ENCODE results near the gene GAB1.

DNA sequence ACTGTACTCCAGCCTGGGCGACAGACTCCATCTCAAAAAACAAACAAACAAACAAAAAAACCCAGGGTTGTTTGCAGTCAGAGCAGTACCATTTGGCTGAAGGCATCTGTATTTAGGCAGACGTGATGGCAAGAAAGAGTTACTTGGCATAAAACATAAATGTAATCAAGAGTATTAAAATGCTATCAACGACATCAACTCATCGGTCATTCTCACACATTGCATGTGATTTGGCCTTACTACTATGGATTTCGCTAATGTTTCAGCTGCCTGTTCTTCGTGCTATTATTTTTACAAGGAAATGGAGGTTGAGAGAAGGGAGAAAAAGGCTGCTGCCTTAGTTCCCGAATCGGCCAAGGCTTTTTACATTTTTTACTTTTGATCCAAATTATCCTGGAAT lies 161.3 kb downstream of the GAB1 start:
- TF ChIP-seq, protein P1, sequence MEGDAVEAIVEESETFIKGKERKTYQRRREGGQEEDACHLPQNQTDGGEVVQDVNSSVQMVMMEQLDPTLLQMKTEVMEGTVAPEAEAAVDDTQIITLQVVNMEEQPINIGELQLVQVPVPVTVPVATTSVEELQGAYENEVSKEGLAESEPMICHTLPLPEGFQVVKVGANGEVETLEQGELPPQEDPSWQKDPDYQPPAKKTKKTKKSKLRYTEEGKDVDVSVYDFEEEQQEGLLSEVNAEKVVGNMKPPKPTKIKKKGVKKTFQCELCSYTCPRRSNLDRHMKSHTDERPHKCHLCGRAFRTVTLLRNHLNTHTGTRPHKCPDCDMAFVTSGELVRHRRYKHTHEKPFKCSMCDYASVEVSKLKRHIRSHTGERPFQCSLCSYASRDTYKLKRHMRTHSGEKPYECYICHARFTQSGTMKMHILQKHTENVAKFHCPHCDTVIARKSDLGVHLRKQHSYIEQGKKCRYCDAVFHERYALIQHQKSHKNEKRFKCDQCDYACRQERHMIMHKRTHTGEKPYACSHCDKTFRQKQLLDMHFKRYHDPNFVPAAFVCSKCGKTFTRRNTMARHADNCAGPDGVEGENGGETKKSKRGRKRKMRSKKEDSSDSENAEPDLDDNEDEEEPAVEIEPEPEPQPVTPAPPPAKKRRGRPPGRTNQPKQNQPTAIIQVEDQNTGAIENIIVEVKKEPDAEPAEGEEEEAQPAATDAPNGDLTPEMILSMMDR (conservative IDR thresholded peaks at IDR 0.05), result no peak
- no peak for TF ChIP-seq EZH2 (IDR thresholded peaks at IDR 0.05; ENCODE audit: low read depth)

Data from PC-9 (cell line).